ENCODE data around the gene CRTAC1. TPM values are rescaled to one million over a fixed set of nuclear protein-coding genes. Genes with fewer than 3 reads are reported as not detected.

Gene CRTAC1, protein sequence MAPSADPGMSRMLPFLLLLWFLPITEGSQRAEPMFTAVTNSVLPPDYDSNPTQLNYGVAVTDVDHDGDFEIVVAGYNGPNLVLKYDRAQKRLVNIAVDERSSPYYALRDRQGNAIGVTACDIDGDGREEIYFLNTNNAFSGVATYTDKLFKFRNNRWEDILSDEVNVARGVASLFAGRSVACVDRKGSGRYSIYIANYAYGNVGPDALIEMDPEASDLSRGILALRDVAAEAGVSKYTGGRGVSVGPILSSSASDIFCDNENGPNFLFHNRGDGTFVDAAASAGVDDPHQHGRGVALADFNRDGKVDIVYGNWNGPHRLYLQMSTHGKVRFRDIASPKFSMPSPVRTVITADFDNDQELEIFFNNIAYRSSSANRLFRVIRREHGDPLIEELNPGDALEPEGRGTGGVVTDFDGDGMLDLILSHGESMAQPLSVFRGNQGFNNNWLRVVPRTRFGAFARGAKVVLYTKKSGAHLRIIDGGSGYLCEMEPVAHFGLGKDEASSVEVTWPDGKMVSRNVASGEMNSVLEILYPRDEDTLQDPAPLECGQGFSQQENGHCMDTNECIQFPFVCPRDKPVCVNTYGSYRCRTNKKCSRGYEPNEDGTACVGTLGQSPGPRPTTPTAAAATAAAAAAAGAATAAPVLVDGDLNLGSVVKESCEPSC
- 4.7 and 5.8 TPM in 2 replicates for total RNA-seq

DNA sequence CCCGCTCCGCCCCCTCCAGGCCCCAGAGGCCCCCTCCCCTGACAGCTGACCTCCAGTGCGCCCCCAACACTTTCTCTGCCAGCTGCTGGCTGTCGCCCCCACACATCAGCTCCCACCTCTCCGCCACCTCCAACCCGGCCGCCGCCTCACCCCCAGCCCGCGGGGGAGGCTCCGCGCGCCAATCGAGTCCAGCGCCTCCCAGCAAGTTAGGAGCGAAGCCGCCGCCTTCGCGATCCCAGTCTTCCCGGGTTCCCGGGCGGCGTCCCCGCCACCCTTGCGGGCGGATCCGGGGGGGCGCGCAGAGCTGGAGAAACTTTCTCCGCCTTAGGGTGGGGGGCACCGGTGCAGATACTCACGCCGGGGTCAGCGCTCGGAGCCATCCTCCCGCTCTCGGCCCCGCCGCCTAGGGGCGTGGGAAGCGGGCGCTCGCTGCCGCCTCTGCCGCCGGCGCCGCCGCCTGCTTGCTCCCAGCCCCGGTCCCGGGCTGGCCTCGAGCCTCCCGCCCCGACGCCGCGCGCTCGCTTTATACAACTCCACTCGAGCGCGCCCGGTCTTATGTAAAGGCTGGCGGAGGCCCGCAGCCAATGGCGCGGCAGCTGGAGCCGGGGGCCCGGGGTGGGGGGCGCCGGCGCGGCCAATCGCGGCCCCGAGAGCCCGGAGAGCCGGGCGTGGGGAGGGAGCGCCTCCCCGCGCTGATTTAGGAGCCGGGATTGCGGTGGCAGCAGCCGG, at the start of gene CRTAC1:
Gene CRTAC1 (minus strand): TSS at position 529 of the 729 bp plus-strand sequence. CDS start 149 bp downstream, at position 380.

GRCh38 chr10:97849687-97850402, 180.6 kb downstream of the CRTAC1 start, which contains the start of gene GOLGA7B:
Gene GOLGA7B (plus strand): TSS chr10:97849843. CDS start chr10:97850304, 461 bp downstream.

Small RNAs within 50 kb of the gene (small RNA-seq; reads per million reads assigned to genes)
- not detected for gene AL355301.1

Other genes with a start within 250 kb of the CRTAC1 start
- gene GOLGA7B, start 180.8 kb downstream of the CRTAC1 start, total RNA-seq = 0.11 and 0.26 TPM in 2 replicates
- gene R3HCC1L, start 104.0 kb upstream of the CRTAC1 start, total RNA-seq = 14.8 and 14.9 TPM in 2 replicates
- 13.7 and 32.8 TPM in 2 replicates for gene LOXL4, start 237.6 kb upstream of the CRTAC1 start, total RNA-seq